ENCODE results near the gene CDC27. TPM values are rescaled to one million over a fixed set of nuclear protein-coding genes. Genes with fewer than 3 reads are reported as not detected.
A peak's percentile ranks its signal among the peaks of the same experiment; 100 is the strongest.
"Not testable (repeated sequence)": the region's sequence is repeated elsewhere in the genome, so short reads cannot be mapped to it uniquely, and the experiment has no call there.

Gene CDC27
- polyA plus RNA-seq, 6 donors from 2014 or later = 88.1 to 112 (median 97.6) TPM

DNA sequence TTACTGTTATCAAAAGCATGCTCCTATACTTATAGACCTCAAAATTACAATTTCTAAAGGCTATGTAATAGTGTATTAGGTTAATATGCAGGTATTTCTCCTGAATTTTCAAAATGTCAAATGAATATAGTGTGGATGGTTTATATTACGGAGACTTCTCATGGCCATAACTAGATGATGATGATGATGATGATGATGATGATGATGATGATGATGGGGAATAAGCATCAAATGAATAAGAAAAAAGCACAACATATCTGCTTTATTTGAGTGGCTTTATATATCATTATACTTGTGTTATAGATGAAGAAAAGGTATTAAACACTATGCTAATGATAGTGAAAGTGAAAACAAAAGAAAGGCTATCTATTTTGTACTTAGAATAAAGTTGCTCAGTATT is 53.9 kb downstream of the CDC27 start:
- Mint-ChIP-seq H3K27ac (peak overlapping the region in 1 of 6 donors; percentile 30), H3K9me3 (no peaks in the 10 kb centered on the region), H3K4me1 (peaks cover 3 to 5% (median 3%) of the 10 kb centered on the region in 3 donors), H3K36me3 (peaks cover 0 to 21% of the 10 kb centered on the region in 2 donors), H3K27me3 (no peaks in the 10 kb centered on the region), H3K4me3 (no peak overlapping the region)
- ATAC-seq (ENCODE audit: low read depth in 2 of 2) (no peak), DNase-seq (no peak)

DNA sequence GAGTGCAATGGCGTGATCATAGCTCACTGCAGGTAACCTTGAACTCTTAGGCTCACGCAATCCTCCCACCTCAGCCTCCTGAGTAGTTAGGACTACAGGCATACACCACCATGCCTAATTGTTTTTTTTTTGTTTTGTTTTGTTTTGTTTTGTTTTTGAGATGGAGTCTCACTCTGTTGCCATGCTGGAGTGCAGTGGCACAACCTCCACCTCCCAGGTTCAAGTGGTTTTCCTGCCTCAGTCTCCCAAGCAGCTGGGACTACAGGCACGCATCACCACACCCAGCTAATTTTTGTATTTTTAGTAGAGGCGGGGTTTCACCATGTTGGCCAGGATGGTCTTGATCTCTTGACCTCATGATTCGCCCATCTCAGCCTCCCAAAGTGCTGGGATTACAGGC is 54.7 kb downstream of the CDC27 start:
- ATAC-seq (ENCODE audit: low read depth in 2 of 2); DNase-seq; H3K9me3 Mint-ChIP-seq; H3K4me3 Mint-ChIP-seq; H3K4me1 Mint-ChIP-seq; H3K27ac Mint-ChIP-seq; H3K27me3 Mint-ChIP-seq: not testable (repeated sequence)
- peaks cover 0 to 21% of the 10 kb centered on the region in 2 donors for H3K36me3 Mint-ChIP-seq

- H3K27me3 Mint-ChIP-seq = no peaks in the 10 kb centered on the region
- H3K4me3 Mint-ChIP-seq = no peak overlapping the region
- H3K36me3 Mint-ChIP-seq = peaks cover 0 to 7% of the 10 kb centered on the region in 2 donors
- H3K9me3 Mint-ChIP-seq = no peaks in the 10 kb centered on the region
- peaks cover 0 to 5% (median 3%) of the 10 kb centered on the region in 3 donors for H3K4me1 Mint-ChIP-seq
- no peak overlapping the region for H3K27ac Mint-ChIP-seq
- ATAC-seq (ENCODE audit: low read depth in 2 of 2) (no peak), DNase-seq (no peak)
Measured at GRCh38 chr17:47131761-47132160, 57.3 kb downstream of the CDC27 start.

DNA sequence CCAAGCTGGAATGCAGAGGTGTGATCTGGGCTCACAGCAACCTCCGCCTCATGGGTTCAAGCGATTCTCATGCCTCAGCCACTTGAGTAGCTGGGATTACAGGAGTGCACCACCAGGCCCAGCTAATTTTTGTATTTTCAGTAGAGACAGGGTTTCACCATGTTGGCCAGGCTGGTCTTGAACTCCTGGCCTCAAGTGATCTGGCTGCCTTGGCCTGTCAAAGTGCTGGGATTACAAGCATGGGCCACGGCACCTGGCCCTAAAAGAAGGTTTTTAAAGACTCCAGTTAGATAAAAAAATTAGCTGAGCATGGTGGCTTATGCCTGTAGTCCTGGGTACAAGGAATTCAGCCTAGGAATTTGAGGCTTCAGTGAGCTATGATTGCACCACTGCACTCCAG is 62.3 kb downstream of the CDC27 start:
- DNase-seq; H3K27ac Mint-ChIP-seq; H3K4me1 Mint-ChIP-seq; H3K27me3 Mint-ChIP-seq; H3K9me3 Mint-ChIP-seq; H3K4me3 Mint-ChIP-seq; ATAC-seq (ENCODE audit: low read depth in 2 of 2): not testable (repeated sequence)
- peaks cover 0 to 13% of the 10 kb centered on the region in 2 donors for H3K36me3 Mint-ChIP-seq

DNA sequence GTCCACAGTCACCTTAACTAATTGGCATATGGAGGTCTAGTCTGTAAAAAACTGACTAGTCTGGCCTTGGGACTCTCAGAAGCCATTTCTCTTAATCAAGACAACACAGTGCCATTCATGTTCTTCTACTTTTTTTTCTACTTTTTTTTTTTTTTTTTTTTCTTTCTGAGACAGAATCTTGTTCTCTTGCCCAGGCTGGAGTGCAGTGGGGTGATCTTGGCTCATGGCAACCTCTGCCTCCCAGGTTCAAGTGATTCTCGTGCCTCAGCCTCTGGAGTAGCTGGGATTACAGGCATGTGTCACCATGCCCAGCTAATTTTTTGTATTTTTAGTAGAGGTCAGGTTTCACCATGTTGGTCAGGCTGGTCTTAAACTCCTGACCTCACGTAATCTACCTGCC is 65.8 kb downstream of the CDC27 start:
- not testable (repeated sequence) for ATAC-seq (ENCODE audit: low read depth in 2 of 2); H3K9me3 Mint-ChIP-seq
- H3K36me3 Mint-ChIP-seq = peaks cover 0 to 12% of the 10 kb centered on the region in 2 donors

GRCh38 chr17:47120521-47121095 is 68.5 kb downstream of the CDC27 start:
- no peak for ATAC-seq (ENCODE audit: low read depth in 2 of 2)
- peaks cover 0 to under 1% (median 0%) of the 10 kb centered on the region in 3 donors for H3K4me1 Mint-ChIP-seq
- H3K4me3 Mint-ChIP-seq = no peak overlapping the region
- no peaks in the 10 kb centered on the region for H3K9me3 Mint-ChIP-seq
- H3K27me3 Mint-ChIP-seq = no peaks in the 10 kb centered on the region
- DNase-seq = no peak
- no peak overlapping the region for H3K27ac Mint-ChIP-seq
- peaks cover 0 to 6% of the 10 kb centered on the region in 2 donors for H3K36me3 Mint-ChIP-seq

More for the DNA sequence above, 65.8 kb downstream of the CDC27 start:
- peak overlapping the region in 3 of 6 donors; percentile 19 to 81 (median 28) for H3K27ac Mint-ChIP-seq
- not testable (repeated sequence) for H3K27me3 Mint-ChIP-seq, H3K4me1 Mint-ChIP-seq, DNase-seq, H3K4me3 Mint-ChIP-seq

DNA sequence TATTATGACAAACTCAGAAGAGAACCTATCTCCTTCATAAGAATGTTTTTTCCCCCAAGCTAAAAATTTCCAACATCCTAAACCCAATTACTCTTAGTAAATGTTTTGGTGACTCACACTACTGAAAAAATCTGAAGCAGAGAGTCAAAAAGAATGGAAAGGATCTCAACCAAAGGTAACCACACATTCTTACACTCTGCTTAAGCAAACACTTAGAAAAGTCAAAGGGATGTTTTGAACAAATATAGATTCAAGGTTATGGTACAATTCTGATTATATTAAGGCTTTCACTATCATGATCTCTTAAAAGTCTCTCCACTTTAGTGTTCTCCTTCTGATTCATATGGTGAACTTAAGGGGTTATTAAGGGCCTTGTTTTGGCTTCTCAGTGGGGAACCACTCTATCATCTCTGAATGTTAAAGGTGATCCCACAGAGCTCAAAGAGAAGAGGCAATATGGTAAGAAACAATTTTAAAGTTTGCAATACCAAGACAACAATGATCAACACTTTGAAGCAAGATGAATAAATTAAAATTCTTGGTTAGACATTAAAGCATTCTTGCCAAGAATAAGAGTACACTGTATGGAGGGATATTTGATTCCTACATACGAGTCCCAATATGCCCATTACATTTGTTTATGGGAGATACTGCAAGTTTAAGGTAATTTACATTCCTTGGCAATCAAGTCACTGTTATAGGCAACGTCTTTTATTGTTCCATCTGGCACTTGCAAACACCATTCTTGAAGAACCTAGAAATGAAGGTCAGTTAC is 69.2 kb downstream of the CDC27 start:
- H3K36me3 Mint-ChIP-seq = peaks cover 0 to 6% of the 10 kb centered on the region in 2 donors
- H3K4me1 Mint-ChIP-seq = no peaks in the 10 kb centered on the region
- H3K27me3 Mint-ChIP-seq = no peaks in the 10 kb centered on the region
- H3K4me3 Mint-ChIP-seq = no peak overlapping the region
- no peaks in the 10 kb centered on the region for H3K9me3 Mint-ChIP-seq
- DNase-seq (no peak), ATAC-seq (ENCODE audit: low read depth in 2 of 2) (no peak)
- peak overlapping the region in 2 of 6 donors; percentile 39 to 58 for H3K27ac Mint-ChIP-seq

- no peaks in the 10 kb centered on the region for H3K27me3 Mint-ChIP-seq
- H3K9me3 Mint-ChIP-seq = no peaks in the 10 kb centered on the region
- H3K4me1 Mint-ChIP-seq = no peaks in the 10 kb centered on the region
- peaks cover 0 to 6% of the 10 kb centered on the region in 2 donors for H3K36me3 Mint-ChIP-seq
- ATAC-seq (ENCODE audit: low read depth in 2 of 2) (no peak), DNase-seq (no peak)
- H3K27ac Mint-ChIP-seq = peak overlapping the region in 2 of 6 donors; percentile 10 to 24
- H3K4me3 Mint-ChIP-seq = no peak overlapping the region
Measured at GRCh38 chr17:47117386-47117785, 71.7 kb downstream of the CDC27 start.

- peak overlapping the region in 1 of 8 donors; percentile 13 for H3K4me3 Mint-ChIP-seq
Measured at GRCh38 chr17:47106130-47106529, 83.0 kb downstream of the CDC27 start.

DNA sequence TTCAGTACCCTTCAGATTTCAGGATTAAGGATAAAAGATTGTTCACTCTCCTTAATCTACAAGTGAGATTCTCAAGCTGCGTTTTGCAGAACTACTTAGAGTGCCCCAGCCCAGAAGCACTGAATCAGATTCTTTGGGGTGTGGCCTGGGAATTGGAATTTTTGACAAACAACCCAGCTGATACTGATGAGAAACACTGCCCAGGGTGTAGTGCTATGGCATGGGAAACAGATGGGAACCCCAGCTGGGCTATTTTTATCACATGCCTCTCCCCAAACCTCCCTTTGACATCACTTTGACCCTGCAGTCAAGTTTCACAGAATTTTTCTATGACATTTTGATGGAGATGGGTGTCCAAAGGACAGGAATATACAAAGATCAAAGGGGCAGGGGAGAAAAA is 83.8 kb downstream of the CDC27 start:
- not testable (repeated sequence) for DNase-seq; H3K4me1 Mint-ChIP-seq; H3K4me3 Mint-ChIP-seq; H3K9me3 Mint-ChIP-seq; H3K36me3 Mint-ChIP-seq; H3K27ac Mint-ChIP-seq; ATAC-seq (ENCODE audit: low read depth in 2 of 2)
- H3K27me3 Mint-ChIP-seq = peaks cover 3 to 12% (median 5%) of the 10 kb centered on the region in 3 donors

More at GRCh38 chr17:47106130-47106529, 83.0 kb downstream of the CDC27 start:
- no peaks in the 10 kb centered on the region for H3K9me3 Mint-ChIP-seq
- ATAC-seq (ENCODE audit: low read depth in 2 of 2) (no peak), DNase-seq (no peak)
- no peaks in the 10 kb centered on the region for H3K4me1 Mint-ChIP-seq
- peaks cover 5 to 19% (median 7%) of the 10 kb centered on the region in 3 donors for H3K27me3 Mint-ChIP-seq
- H3K27ac Mint-ChIP-seq = no peak overlapping the region
- H3K36me3 Mint-ChIP-seq = no peaks in the 10 kb centered on the region

GRCh38 chr17:47102914-47103313 is 86.2 kb downstream of the CDC27 start:
- ATAC-seq (ENCODE audit: low read depth in 2 of 2) (no peak), DNase-seq (no peak)
- H3K27me3 Mint-ChIP-seq = peaks cover 0 to 12% (median 5%) of the 10 kb centered on the region in 3 donors
- H3K4me1 Mint-ChIP-seq = peaks cover 9 to 26% (median 13%) of the 10 kb centered on the region in 3 donors
- H3K9me3 Mint-ChIP-seq = no peaks in the 10 kb centered on the region
- peak overlapping the region in 1 of 6 donors; percentile 34 for H3K27ac Mint-ChIP-seq
- peak overlapping the region in 1 of 8 donors; percentile 92 for H3K4me3 Mint-ChIP-seq
- peaks cover 0 to 7% of the 10 kb centered on the region in 2 donors for H3K36me3 Mint-ChIP-seq

DNA sequence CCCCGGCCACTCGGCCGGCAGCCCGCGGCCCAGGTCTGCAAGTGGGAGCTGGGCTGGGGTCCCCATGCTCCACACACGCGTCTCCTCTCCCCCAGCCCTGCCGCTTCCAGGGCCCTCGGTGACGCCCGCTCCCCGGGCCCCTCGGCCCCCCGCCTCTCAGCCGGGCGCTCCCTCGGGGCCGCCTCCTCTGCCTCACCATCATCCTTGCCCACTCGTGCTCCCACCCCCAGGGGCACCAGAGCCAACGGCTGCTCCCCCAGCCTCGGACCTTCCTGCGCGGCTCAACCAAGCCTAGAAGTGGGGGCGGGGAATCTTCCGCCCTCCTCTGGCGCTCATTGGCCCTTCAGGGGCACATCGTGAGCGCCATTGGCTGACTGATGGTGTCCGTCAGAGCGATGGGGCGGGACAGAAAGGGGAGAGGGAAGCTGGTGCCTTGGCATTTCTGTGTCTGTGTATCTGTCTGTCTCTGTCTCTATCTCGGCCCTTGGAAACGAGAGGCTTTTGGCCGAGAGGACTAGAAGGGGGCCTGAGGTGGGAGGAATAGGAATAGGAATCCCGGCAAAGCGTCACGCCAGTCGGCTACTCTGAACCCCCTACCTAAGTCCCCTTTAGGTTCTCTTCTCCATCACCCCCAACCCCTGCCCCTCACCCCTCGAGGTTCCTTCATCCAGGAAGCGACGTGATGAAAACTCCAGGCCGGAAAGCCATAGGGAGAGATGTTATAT is 88.9 kb downstream of the CDC27 start:
- peak; percentile 97 to 98 for ATAC-seq (ENCODE audit: low read depth in 2 of 2)
- H3K36me3 Mint-ChIP-seq = peaks cover 0 to 7% of the 10 kb centered on the region in 2 donors
- H3K27ac Mint-ChIP-seq = peak overlapping the region; percentile 93 to 100 (median 98)
- peaks cover 13 to 50% (median 19%) of the 10 kb centered on the region in 3 donors for H3K4me1 Mint-ChIP-seq
- H3K9me3 Mint-ChIP-seq = no peaks in the 10 kb centered on the region
- H3K27me3 Mint-ChIP-seq = no peaks in the 10 kb centered on the region
- H3K4me3 Mint-ChIP-seq = peak overlapping the region; percentile 92 to 100 (median 100)
- DNase-seq = peak; percentile 85

DNA sequence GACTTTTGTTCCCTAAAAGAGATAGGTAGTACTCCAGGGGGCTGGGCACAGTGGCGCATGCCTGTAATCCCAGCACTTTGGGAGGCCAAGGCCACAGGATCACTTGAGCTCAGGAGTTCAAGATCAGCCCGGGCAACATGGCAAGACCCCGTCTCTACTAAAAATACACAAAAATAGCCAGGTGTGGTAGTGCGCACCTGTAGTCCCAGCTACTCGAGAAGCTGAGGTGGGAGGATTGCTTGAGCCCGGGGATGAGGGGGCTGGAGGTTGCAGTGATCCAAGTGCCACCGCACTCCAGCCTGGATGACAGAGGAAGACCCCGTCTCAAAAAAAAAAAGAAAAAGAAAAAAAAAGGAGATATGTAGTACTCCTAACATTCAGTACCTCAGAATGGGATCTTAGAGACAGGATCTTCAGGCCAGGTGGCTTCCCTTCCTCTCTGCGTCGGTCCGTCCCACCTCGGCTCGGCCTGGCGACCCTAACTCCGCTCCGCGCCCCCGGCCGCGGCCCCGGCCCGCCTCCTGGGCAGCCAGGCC is 89.6 kb downstream of the CDC27 start:
- H3K4me3 Mint-ChIP-seq = peak overlapping the region; percentile 91 to 100 (median 94)
- H3K36me3 Mint-ChIP-seq = peaks cover 0 to 7% of the 10 kb centered on the region in 2 donors
- H3K27me3 Mint-ChIP-seq = no peaks in the 10 kb centered on the region
- DNase-seq (no peak), ATAC-seq (ENCODE audit: low read depth in 2 of 2) (peak; percentile 16 to 19)
- H3K4me1 Mint-ChIP-seq = peaks cover 13 to 56% (median 25%) of the 10 kb centered on the region in 3 donors
- H3K9me3 Mint-ChIP-seq = no peaks in the 10 kb centered on the region
- peak overlapping the region; percentile 78 to 96 (median 90) for H3K27ac Mint-ChIP-seq
